LNCAP (cell line): ENCODE data around the gene MYO16.

Source experiments
- CTCF ChIP-seq: fragments of 450-650 bp; IDR thresholded peaks from 2 replicates; pipeline ENCODE4 v1.5.1; 2017; ENCODE audit warnings: mild to moderate bottlenecking

The MYO16 gene

GRCh38 chr13:108680011-108680410 lies 50.6 kb downstream of the MYO16 start:
- TF ChIP-seq CTCF = no peak

DNA sequence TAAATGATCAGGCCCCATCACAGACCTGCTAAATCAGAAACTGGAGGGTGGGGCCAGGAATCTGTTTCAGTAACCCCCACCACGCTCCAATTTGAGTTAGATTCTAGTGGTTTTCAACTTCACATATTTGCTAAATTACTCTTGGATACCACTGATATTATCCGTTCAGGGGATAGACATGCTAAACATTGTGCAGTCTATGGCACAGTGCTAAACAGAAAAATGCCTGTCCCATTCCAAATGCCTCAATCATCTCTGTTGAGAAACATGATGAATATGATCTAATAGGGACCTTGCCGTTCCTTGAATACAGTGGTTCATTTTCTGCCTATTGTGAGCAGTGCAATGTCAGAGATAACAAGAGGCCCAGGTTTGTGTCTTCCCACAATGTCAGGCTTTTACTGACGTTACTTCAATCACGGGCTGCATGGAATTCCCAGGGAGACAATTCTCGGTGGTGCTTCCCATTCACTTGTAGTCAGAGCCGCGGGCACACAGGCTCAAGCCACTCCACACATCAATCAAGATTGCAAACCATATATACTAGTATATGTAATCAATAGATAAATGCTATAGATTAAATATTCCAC lies 52.7 kb downstream of the MYO16 start:
- TF ChIP-seq CTCF = no peak

- TF ChIP-seq CTCF = no peak
Measured at GRCh38 chr13:108682714-108683113, 53.3 kb downstream of the MYO16 start.

GRCh38 chr13:108686027-108686426 lies 56.6 kb downstream of the MYO16 start:
- no peak for TF ChIP-seq CTCF

DNA sequence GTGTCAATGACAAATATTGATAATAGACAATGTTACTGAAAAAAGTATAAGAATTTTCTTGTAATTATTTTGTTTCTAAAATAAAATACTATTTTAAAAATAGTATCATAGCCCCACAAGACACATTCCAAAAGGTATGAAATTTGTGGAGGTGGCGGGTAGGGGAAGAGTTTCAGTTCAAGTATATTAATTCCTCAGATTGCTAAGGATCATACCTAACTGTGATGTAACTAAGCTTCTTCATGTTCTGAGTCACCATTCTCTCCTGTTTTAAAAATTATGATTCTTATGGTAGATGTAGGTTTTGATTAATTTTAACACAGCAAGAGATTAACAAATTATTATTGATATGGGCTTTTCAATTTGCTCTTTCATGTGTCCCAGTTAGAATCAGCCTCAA lies 61.3 kb downstream of the MYO16 start:
- no peak for TF ChIP-seq CTCF

- TF ChIP-seq CTCF = no peak
Measured at GRCh38 chr13:108700422-108701170, 71.2 kb downstream of the MYO16 start.

DNA sequence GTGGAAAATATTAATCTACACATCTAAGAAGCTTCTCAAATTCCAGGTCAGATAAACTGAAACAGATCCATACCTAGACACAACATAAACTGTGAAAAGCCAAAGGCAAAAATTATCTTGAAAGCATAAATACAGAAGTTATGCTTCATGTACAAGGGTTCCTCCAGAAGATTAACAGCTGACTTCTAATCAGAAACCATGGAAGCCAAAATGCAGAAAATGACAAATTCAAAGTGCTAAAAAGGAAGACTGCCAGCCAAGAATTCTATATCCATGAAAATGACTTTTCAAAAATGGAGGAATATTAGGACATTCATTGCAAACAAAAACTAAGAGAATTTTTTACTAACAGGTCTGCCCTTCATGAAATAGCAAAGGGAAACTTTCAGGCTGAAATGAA lies 72.8 kb downstream of the MYO16 start:
- no peak for TF ChIP-seq CTCF

DNA sequence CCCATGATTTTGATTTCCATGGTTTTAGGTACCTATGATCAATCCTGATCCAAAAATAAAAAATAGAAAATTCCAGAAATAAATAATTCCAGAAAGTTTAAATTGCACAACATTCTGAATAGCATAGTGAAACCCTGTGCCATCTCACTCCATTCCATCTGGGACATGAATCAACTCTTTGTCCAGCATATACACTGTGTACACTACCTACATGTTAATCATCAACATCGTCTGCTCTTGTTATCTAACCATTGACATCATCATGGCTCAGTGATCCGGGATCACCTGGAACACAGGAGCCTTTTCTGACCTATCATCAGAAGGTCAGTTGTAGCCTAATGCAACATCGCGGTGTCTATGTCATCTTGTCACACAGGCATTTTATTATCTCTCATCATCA lies 75.6 kb downstream of the MYO16 start:
- no peak for TF ChIP-seq CTCF
